ENCODE measurements around the gene VARS2. TPM values are rescaled to one million over a fixed set of nuclear protein-coding genes. Genes with fewer than 3 reads are reported as not detected.
"Not testable (repeated sequence)": the region's sequence is repeated elsewhere in the genome, so short reads cannot be mapped to it uniquely, and the experiment has no call there.

The VARS2 gene
- total and polyA plus RNA-seq, 9 of the 15 experiments (the other 6 are each of a cell fraction or from before 2014, with no cell fraction given): 1.6 to 53.6 (median 29.9) TPM

- H3K9me1 ChIP-seq (ENCODE audit: control insufficient read depth, insufficient read depth, low read length); H4K20me1 ChIP-seq (replicated peaks; ENCODE audit: control insufficient read depth, insufficient read depth, low read length); ATAC-seq; H2AFZ ChIP-seq (ENCODE audit: low read depth, low read length); H3K36me3 ChIP-seq (ENCODE audit: control insufficient read depth, insufficient read depth, low read length); H3K27me3 ChIP-seq (ENCODE audit: control insufficient read depth in 2 of 2, insufficient read depth in 2 of 2, low read length in 2 of 2); FAIRE-seq; intact Hi-C loops (cut with micrococcal nuclease); BruUV-seq (replicated peaks): not testable (repeated sequence)
- WGBS (ENCODE audit: insufficient coverage, low coverage, missing lambda C conversion rate): 56% methylated on average over 3 of the region's 3 CpGs
- in situ Hi-C loops (cut with MboI): loop anchor here (5.0 kb wide), 1 partner anchor 36 kb away; no protein-coding TSS in a partner anchor
- Histone ChIP-seq H3K9ac (ENCODE audit: insufficient read depth in 1 of 2, low read depth in 2 of 2, low read length in 2 of 2) (peak overlapping the region; percentile 47 to 87; a peak in 3 of 4 replicates), H3K27ac (ENCODE audit: extremely low read depth, low read depth, low read length) (peak overlapping the region; percentile 94), H3K79me2 (ENCODE audit: control insufficient read depth, insufficient read depth, low read length) (peaks cover 19% of the 10 kb centered on the region), H3K9me3 (replicated peaks; ENCODE audit: control insufficient read depth, insufficient read depth, low read depth, low read length) (peaks cover 22% of the 10 kb centered on the region), H3K4me2 (ENCODE audit: insufficient read depth, low read length) (peak overlapping the region; percentile 85), H3K4me1 (replicated peaks in 1 of 2; ENCODE audit: control insufficient read depth in 2 of 2, insufficient read depth in 2 of 2, low read length in 2 of 2) (peaks cover 39 to 53% of the 10 kb centered on the region in 2 experiments), H3K4me3 (peak overlapping the region; percentile 43)
- DNase-seq (ENCODE audit: extremely low read depth in 1 of 4, low spot score in 3 of 4): peak in 1 of 4 experiments; percentile 25
- ChIA-PET POLR2A (interaction anchor here (0.6 to 1.3 kb wide), 3 partner anchors 33 to 259 kb away, joined by 3 to 5 read pairs (median 4); no protein-coding TSS in a partner anchor), CTCF (ENCODE audit: low intra/inter-chr PET ratio) (interaction anchor here (0.6 kb wide), 1 partner anchor 129 kb away, joined by 5 read pairs; no protein-coding TSS in a partner anchor)
- peak; percentile 58 for TF ChIP-seq CXXC5 (CRISPR knock-in tag; IDR thresholded peaks at IDR 0.05)
- TF ChIP-seq CREB3 (tag; conservative IDR thresholded peaks at IDR 0.05; ENCODE audit: low read depth): peak; percentile 88
- TF ChIP-seq TSHZ1 (CRISPR knock-in tag; IDR thresholded peaks at IDR 0.05): 0 out of 2 replicates have a peak, but pooled peaks have one; percentile 8
- TF ChIP-seq HOXB6 (CRISPR knock-in tag; IDR thresholded peaks at IDR 0.05; ENCODE audit: borderline replicate concordance): 0 out of 2 replicates have a peak, but pooled peaks have one; percentile 55
- 0 out of 2 replicates have a peak, but pooled peaks have one; percentile 32 for TF ChIP-seq ELF2 (CRISPR knock-in tag; IDR thresholded peaks at IDR 0.05)
- TF ChIP-seq ZNF316 (IDR thresholded peaks at IDR 0.05): peak; percentile 98
- 0 out of 2 replicates have a peak, but pooled peaks have one; percentile 34 for TF ChIP-seq THAP7 (CRISPR knock-in tag; IDR thresholded peaks at IDR 0.05)
- peak; percentile 83 for TF ChIP-seq HDAC8 (tag; IDR thresholded peaks at IDR 0.05)
- TF ChIP-seq ZKSCAN8 (CRISPR knock-in tag; IDR thresholded peaks at IDR 0.05): peak; percentile 20; the same call in 1 of the 2 replicates
- TF ChIP-seq NFRKB (IDR thresholded peaks at IDR 0.05; ENCODE audit: low read depth): peak; percentile 39
- TF ChIP-seq THAP12 (CRISPR knock-in tag; IDR thresholded peaks at IDR 0.05): 0 out of 2 replicates have a peak, but pooled peaks have one; percentile 36
- TF ChIP-seq GTF2A2 (tag; IDR thresholded peaks at IDR 0.05): peak; percentile 83
- TF ChIP-seq DDX20 (tag; IDR thresholded peaks at IDR 0.05; ENCODE audit: low read depth): peak; percentile 53; the same call in 1 of the 2 replicates
Observed at GRCh38 chr6:30873795-30874194, 40.2 kb upstream of the VARS2 start.

Data from K562 (cell line).